GM19455 (cell line): ENCODE data around the gene ALDH1A1.

Source experiments
- ATAC-seq: cut with Tn5 transposase; IDR thresholded peaks from one replicate; pipeline ENCODE4 v1.9.1; 2021; ENCODE audit not compliant: unreplicated experiment

The ALDH1A1 gene

GRCh38 chr9:72952914-72953313, at the start of gene ALDH1A1:
TSS of gene ALDH1A1 (minus strand) at chr9:72953053. CDS start at chr9:72953000, 53 bp downstream.
- ATAC-seq, result no peak

GRCh38 chr9:73001860-73002259, 49.0 kb upstream of the ALDH1A1 start:
- no peak for ATAC-seq

GRCh38 chr9:72998363-72998762, 45.5 kb upstream of the ALDH1A1 start:
- no peak for ATAC-seq

GRCh38 chr9:72997387-72997995, 44.6 kb upstream of the ALDH1A1 start:
- no peak for ATAC-seq

- no peak for ATAC-seq
These were observed 43.9 kb upstream of the ALDH1A1 start for GRCh38 chr9:72996684-72997314.

- ATAC-seq, result no peak
These were observed 43.3 kb upstream of the ALDH1A1 start for GRCh38 chr9:72996114-72996513.

GRCh38 chr9:72995131-72996024, 42.5 kb upstream of the ALDH1A1 start:
- no peak for ATAC-seq

GRCh38 chr9:72991772-72992171, 38.9 kb upstream of the ALDH1A1 start:
- ATAC-seq, result no peak

- ATAC-seq, result no peak
These were observed 37.7 kb upstream of the ALDH1A1 start for GRCh38 chr9:72990397-72991182.

- ATAC-seq, result no peak
These were observed 33.8 kb upstream of the ALDH1A1 start for GRCh38 chr9:72986522-72987116.

GRCh38 chr9:72985746-72986145, 32.9 kb upstream of the ALDH1A1 start:
- ATAC-seq, result no peak

- ATAC-seq, result no peak
These were observed 32.1 kb upstream of the ALDH1A1 start for GRCh38 chr9:72984991-72985390.

GRCh38 chr9:72984226-72984947, 31.5 kb upstream of the ALDH1A1 start:
- ATAC-seq, result no peak

GRCh38 chr9:72983512-72984225, 30.8 kb upstream of the ALDH1A1 start:
- no peak for ATAC-seq

- no peak for ATAC-seq
These were observed 30.2 kb upstream of the ALDH1A1 start for GRCh38 chr9:72983056-72983455.

- no peak for ATAC-seq
These were observed 29.4 kb upstream of the ALDH1A1 start for GRCh38 chr9:72982146-72982799.

GRCh38 chr9:72981433-72981832, 28.6 kb upstream of the ALDH1A1 start:
- ATAC-seq, result no peak

- no peak for ATAC-seq
These were observed 27.9 kb upstream of the ALDH1A1 start for GRCh38 chr9:72980600-72981265.
